DOHH2 (cell line): Measurements from ENCODE around the gene CKS1B.

Experiments used
- EZH2phosphoT487 ChIP-seq: fragments of 200-600 bp; sonication (generic); IDR thresholded peaks from 2 replicates; pipeline ENCODE4 v1.6.1; 2017; ENCODE audit warnings: borderline replicate concordance, mild to moderate bottlenecking, antibody characterized with exemption, low read length, moderate library complexity, mixed read lengths
- TF ChIP-seq, protein P1 (sequence below): fragments of 200-600 bp; sonication (generic); IDR thresholded peaks from one replicate; pipeline ENCODE4 v1.5.1; 2014; ENCODE audit warnings: antibody characterized with exemption, mild to moderate bottlenecking, low read depth, low read length; ENCODE audit not compliant: poor library complexity, severe bottlenecking

DNA sequence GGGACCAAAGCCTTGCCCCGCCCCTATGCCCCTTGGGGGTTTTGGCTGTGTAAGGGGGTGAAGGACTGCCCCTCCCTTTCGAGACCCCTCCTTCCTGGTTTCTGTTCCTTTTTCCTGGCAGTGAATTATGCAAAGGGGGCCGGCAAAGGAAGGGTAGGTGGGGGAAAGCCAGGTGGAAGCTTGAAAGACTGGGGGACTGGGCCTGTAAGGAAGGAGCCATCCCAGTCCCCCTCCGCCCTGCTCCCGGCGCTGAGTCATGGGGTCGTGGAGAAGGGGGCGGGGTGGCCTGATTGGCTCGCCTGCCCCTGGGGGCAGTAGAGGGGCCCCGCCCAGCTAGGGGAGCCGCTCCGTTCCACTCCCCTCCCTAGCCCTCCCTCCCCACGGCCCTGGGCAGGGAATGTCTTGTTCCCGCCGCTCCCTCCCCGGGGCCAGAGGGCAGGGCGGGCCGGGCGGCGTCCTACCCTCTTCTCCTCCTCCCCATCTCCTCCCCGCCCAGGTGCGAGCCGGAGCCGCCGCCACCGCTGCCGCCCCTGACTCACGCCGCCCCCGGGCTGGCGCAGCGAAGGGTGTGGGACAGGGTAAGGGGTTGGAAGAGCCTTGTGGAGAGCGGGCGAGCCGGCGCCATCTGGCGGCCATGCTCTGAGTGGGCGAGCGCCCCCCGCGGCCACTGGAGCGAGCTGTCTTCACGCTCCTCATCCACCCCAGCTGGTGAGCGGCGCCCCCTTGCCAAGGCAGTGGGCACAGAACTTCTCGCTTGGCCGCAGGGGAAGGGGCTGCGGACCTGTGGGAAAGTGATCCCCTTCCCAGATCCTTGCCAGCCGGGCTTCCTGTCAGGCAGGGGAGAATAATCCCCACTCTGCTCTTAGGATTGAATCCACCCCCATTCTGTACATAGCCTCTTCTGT lies 42.8 kb downstream of the CKS1B start:
- TF ChIP-seq, protein P1, sequence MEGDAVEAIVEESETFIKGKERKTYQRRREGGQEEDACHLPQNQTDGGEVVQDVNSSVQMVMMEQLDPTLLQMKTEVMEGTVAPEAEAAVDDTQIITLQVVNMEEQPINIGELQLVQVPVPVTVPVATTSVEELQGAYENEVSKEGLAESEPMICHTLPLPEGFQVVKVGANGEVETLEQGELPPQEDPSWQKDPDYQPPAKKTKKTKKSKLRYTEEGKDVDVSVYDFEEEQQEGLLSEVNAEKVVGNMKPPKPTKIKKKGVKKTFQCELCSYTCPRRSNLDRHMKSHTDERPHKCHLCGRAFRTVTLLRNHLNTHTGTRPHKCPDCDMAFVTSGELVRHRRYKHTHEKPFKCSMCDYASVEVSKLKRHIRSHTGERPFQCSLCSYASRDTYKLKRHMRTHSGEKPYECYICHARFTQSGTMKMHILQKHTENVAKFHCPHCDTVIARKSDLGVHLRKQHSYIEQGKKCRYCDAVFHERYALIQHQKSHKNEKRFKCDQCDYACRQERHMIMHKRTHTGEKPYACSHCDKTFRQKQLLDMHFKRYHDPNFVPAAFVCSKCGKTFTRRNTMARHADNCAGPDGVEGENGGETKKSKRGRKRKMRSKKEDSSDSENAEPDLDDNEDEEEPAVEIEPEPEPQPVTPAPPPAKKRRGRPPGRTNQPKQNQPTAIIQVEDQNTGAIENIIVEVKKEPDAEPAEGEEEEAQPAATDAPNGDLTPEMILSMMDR, result peak; percentile 100
- no peak for TF ChIP-seq EZH2phosphoT487
